B cell (primary cell): Measurements from ENCODE around the gene TECRL. TPM values are rescaled to one million over a fixed set of nuclear protein-coding genes. Genes with fewer than 3 reads are reported as not detected.

Source experiments
- ATAC-seq: fragments of 200-7000 bp; cut with Tn5 transposase; one replicate; pipeline ENCODE4 v1.10.0; 2021; ENCODE audit warnings: low read depth, mild to moderate bottlenecking, moderate number of reproducible peaks, moderate library complexity
- CTCF ChIA-PET: fragments of 350-600 bp; sonication (Branson Sonifier 250); formaldehyde crosslinking; loops from one replicate; lab custom pipeline; 2021; ENCODE audit warnings: antibody characterized with exemption, inconsistent platforms; lab: Charles Lee
- POLR2A ChIA-PET: fragments of 350-600 bp; sonication (Branson Sonifier 250); formaldehyde crosslinking; loops from one replicate; lab custom pipeline; 2021; ENCODE audit warnings: antibody characterized with exemption; lab: Charles Lee
- DNase-seq: peaks from one replicate; pipeline ENCODE4 v3.0.0; 2013
- H2AFZ ChIP-seq: 2 replicates; pipeline ENCODE4 v1.6.1; 2012; ENCODE audit warnings: mild to moderate bottlenecking, low read depth, low read length; ENCODE audit not compliant: insufficient read depth, poor library complexity, severe bottlenecking
- H3K27ac ChIP-seq, 2 donors: 1 replicate in 1 of 2; 2 replicates in 1 of 2; pipeline ENCODE4 v1.5.1; 2012 to 2013; ENCODE audit warnings: low read length in 2 of 2, mild to moderate bottlenecking in 2 of 2, moderate library complexity in 1 of 2
- H3K27me3 ChIP-seq, 4 experiments: fragments of 200-600 bp in 1 of 4; sonication (generic) in 1 of 4; replicated peaks in 1 of 4; 1 replicate in 2 of 4; 2 replicates in 2 of 4; pipeline versions ENCODE4 v1.6.1 to v1.7.0; 2013 to 2016; ENCODE audit warnings: low read length in 3 of 4, mild to moderate bottlenecking in 2 of 4, mixed read lengths in 1 of 4, moderate library complexity in 1 of 4; ENCODE audit not compliant: insufficient read depth in 4 of 4, control insufficient read depth in 3 of 4; ENCODE audit errors: control extremely low read depth in 1 of 4
- H3K36me3 ChIP-seq, 2 experiments: replicated peaks in 1 of 2; 1 replicate in 1 of 2; 2 replicates in 1 of 2; pipeline versions ENCODE4 v1.6.1 to v1.7.1; 2013; ENCODE audit warnings: low read length in 1 of 2; ENCODE audit not compliant: insufficient read depth in 2 of 2, control insufficient read depth in 1 of 2; ENCODE audit errors: control extremely low read depth in 1 of 2, extremely low read depth in 1 of 2
- H3K4me1 ChIP-seq, 2 donors: fragments of 200-600 bp in 1 of 2; sonication (generic) in 1 of 2; 1 replicate in 1 of 2; 2 replicates in 1 of 2; pipeline versions ENCODE4 v1.5.1 to v1.6.1; 2013 to 2017; ENCODE audit warnings: low read length in 2 of 2; ENCODE audit not compliant: control insufficient read depth in 2 of 2, insufficient read depth in 2 of 2
- H3K4me2 ChIP-seq: replicated peaks from 2 replicates; pipeline ENCODE3; 2012; ENCODE audit warnings: mild to moderate bottlenecking, low read depth, low read length; ENCODE audit not compliant: poor library complexity, severe bottlenecking
- H3K4me3 ChIP-seq, 5 experiments: fragments of 200-600 bp in 1 of 5; sonication (generic) in 1 of 5; 1 replicate in 3 of 5; 2 replicates in 2 of 5; pipeline versions ENCODE4 v1.5.1 to v1.7.0; 2011 to 2016; ENCODE audit warnings: low read length in 4 of 5, mild to moderate bottlenecking in 4 of 5, low read depth in 2 of 5, control low read depth in 1 of 5, moderate library complexity in 1 of 5; ENCODE audit not compliant: insufficient read depth in 1 of 5; ENCODE audit errors: control extremely low read depth in 1 of 5, extremely low read depth in 1 of 5
- H3K79me2 ChIP-seq: fragments of 200-600 bp; sonication (generic); one replicate; pipeline ENCODE4 v1.6.0; 2016; ENCODE audit warnings: low read length; ENCODE audit not compliant: control insufficient read depth, insufficient read depth
- H3K9ac ChIP-seq: fragments of 200-600 bp; sonication (generic); 2 replicates; pipeline ENCODE4 v1.6.1; 2017; ENCODE audit warnings: mild to moderate bottlenecking, low read length, moderate library complexity
- H3K9me3 ChIP-seq, 3 donors: one replicate each; pipeline versions ENCODE4 v1.6.1 to v1.7.1; 2013; ENCODE audit warnings: low read length in 2 of 3; ENCODE audit not compliant: control insufficient read depth in 2 of 3, insufficient read depth in 1 of 3; ENCODE audit errors: control extremely low read depth in 1 of 3
- H4K20me1 ChIP-seq: 2 replicates; pipeline ENCODE4 v1.6.0; 2012; ENCODE audit warnings: mild to moderate bottlenecking, low read length; ENCODE audit not compliant: insufficient read depth, control insufficient read depth, poor library complexity, severe bottlenecking
- H3K27ac Mint-ChIP-seq: one replicate; pipeline ENCODE4 v1.8.0; 2021; ENCODE audit warnings: mixed read lengths
- H3K27me3 Mint-ChIP-seq: one replicate; pipeline ENCODE4 v1.8.0; 2021; ENCODE audit warnings: mixed read lengths
- H3K4me1 Mint-ChIP-seq: one replicate; pipeline ENCODE4 v1.8.0; 2021; ENCODE audit warnings: mixed read lengths
- H3K4me3 Mint-ChIP-seq: one replicate; pipeline ENCODE4 v1.8.0; 2021; ENCODE audit warnings: mixed read lengths
- H3K9me3 Mint-ChIP-seq: one replicate; pipeline ENCODE4 v1.8.0; 2022; ENCODE audit warnings: mixed read lengths; ENCODE audit not compliant: insufficient read depth
- CTCF ChIP-seq: fragments of 200-600 bp; IDR thresholded peaks from one replicate; pipeline ENCODE4 v1.8.0; 2022; ENCODE audit warnings: antibody characterized with exemption, mild to moderate bottlenecking
- EZH2 ChIP-seq: IDR thresholded peaks from 2 replicates; pipeline ENCODE4 v1.6.1; 2012; ENCODE audit warnings: borderline replicate concordance, low read depth, mild to moderate bottlenecking, moderate library complexity, low read length; ENCODE audit not compliant: insufficient read depth, poor library complexity, severe bottlenecking
- whole genome bisulfite sequencing: methylation state at CpG from one replicate; pipeline ENCODE4 v1.1.5; 2013; ENCODE audit warnings: missing lambda C conversion rate; ENCODE audit not compliant: insufficient coverage; 5-methylcytosine and 5-hydroxymethylcytosine counted together
- intact Hi-C: fragments of 100-400 bp; cut with micrococcal nuclease; formaldehyde crosslinking; loops from one replicate; pipeline ENCODE4 v1.10.0; 2022
- polyA plus RNA-seq: library from polyadenylated mRNA; depleted of rRNA; stranded (reverse); fragments of >200 nt; gene quantifications from 2 replicates; pipeline ENCODE4 v1.2.3, GENCODE V29; 2012
- total RNA-seq, 2 donors: library from RNA; stranded (reverse); fragments of 120-200 nt in 1 of 2; gene quantifications; 1 replicate in 1 of 2; 2 replicates in 1 of 2; pipeline versions ENCODE4 v1.2.3 to v1.2.4, GENCODE V29; 2013 to 2022

Gene TECRL
- total and polyA plus RNA-seq, 2 donors (not counting 1 experiment from before 2014, with no cell fraction given) = not detected

- H3K27me3 ChIP-seq = no peaks in the 10 kb centered on the region
- no peak overlapping the region for H3K27ac Mint-ChIP-seq
- H3K9me3 Mint-ChIP-seq = no peaks in the 10 kb centered on the region
- no peaks in the 10 kb centered on the region for H3K4me1 ChIP-seq
- H4K20me1 ChIP-seq = no peaks in the 10 kb centered on the region
- H3K4me3 Mint-ChIP-seq = no peak overlapping the region
- no peak overlapping the region for H3K4me2 ChIP-seq
- WGBS = 84% methylated on average over 5 of the region's 5 CpGs
- H3K36me3 ChIP-seq = no peaks in the 10 kb centered on the region
- intact Hi-C loops = no loop called here
- no peaks in the 10 kb centered on the region for H3K27me3 Mint-ChIP-seq
- no peak for TF ChIP-seq EZH2
- TF ChIP-seq CTCF = no peak
- H3K9me3 ChIP-seq = peaks cover 0 to 16% (median 0%) of the 10 kb centered on the region in 3 donors
- H2AFZ ChIP-seq = no peak overlapping the region
- H3K4me3 ChIP-seq = no peak overlapping the region
- H3K79me2 ChIP-seq = no peaks in the 10 kb centered on the region
- CTCF ChIA-PET = no interaction called here
- POLR2A ChIA-PET = no interaction called here
- H3K27ac ChIP-seq = no peak overlapping the region
- H3K4me1 Mint-ChIP-seq = no peaks in the 10 kb centered on the region
- ATAC-seq = no peak
- DNase-seq = no peak
- H3K9ac ChIP-seq = no peak overlapping the region
These were observed 68.8 kb downstream of the TECRL start for GRCh38 chr4:64340218-64341110.

DNA sequence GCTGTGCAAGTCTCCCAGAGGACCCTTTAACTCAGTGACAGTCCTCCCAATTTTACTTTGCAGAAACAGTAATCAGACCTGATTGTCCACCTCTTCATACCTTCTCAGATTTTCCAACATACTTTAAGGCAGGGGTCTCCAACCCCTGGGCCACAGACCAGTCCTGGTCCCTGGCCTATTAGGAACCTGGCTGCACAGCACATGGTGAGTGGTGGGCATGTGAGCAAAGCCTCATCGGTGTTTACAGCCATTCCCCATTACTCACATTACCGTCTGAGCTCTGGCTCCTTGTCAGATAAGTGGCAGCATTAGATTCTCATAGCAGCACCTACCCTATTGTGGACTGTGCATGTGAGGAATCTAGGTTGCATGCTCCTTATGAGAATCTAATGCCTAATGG, 74.3 kb downstream of the TECRL start:
- no peak for TF ChIP-seq CTCF
- Mint-ChIP-seq H3K27me3 (no peaks in the 10 kb centered on the region), H3K27ac (no peak overlapping the region), H3K4me3 (no peak overlapping the region), H3K9me3 (no peaks in the 10 kb centered on the region), H3K4me1 (no peaks in the 10 kb centered on the region)
- intact Hi-C loops = no loop called here
- Histone ChIP-seq H3K36me3 (no peaks in the 10 kb centered on the region), H3K27me3 (no peaks in the 10 kb centered on the region), H3K4me1 (no peaks in the 10 kb centered on the region), H3K9ac (no peak overlapping the region), H3K4me3 (no peak overlapping the region), H4K20me1 (no peaks in the 10 kb centered on the region), H3K79me2 (no peaks in the 10 kb centered on the region), H2AFZ (no peak overlapping the region), H3K9me3 (peaks cover 0 to 2% (median 0%) of the 10 kb centered on the region in 3 donors), H3K4me2 (no peak overlapping the region), H3K27ac (no peak overlapping the region)
- 100% methylated on average over 1 of the region's 2 CpGs for WGBS
- DNase-seq (no peak), ATAC-seq (no peak)
- ChIA-PET POLR2A (no interaction called here), CTCF (no interaction called here)
